ENCODE data around the gene SYF2. TPM values are rescaled to one million over a fixed set of nuclear protein-coding genes. Genes with fewer than 3 reads are reported as not detected.

The SYF2 gene
- total RNA-seq, 2 experiments from 2014 or later: 29.9 to 36.5 TPM

DNA sequence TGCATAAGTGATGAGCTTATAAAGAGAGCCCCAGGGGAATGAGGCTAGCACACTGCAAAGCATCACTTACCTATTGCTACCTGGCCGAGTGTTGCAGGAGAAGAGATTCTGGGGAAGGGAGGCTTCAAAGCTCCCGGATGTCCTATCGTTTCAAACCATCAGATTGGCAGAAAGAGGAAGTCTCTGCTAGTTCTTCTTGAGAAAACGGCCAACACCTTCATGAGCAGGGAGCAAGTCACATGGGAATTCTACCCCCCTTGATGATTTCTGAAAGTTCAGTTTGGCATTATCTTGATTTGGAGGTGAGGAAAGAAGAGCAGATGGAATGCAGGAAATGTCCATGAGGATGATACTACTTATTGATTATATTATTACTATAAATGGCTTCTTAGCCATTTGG lies 16.2 kb downstream of the SYF2 start:
- Histone ChIP-seq H4K20me1 (ENCODE audit: insufficient read depth, low read length) (no peaks in the 10 kb centered on the region), H3K4me1 (ENCODE audit: insufficient read depth, low read length, poor library complexity, severe bottlenecking) (peaks cover 11% of the 10 kb centered on the region), H3K36me3 (ENCODE audit: insufficient read depth, low read length) (peaks cover 14% of the 10 kb centered on the region; the same call in 1 of the 2 replicates), H3K9me3 (ENCODE audit: low read length) (no peaks in the 10 kb centered on the region), H2AFZ (ENCODE audit: low read length) (peak overlapping the region; percentile 86; the same call in 1 of the 2 replicates), H3K79me2 (ENCODE audit: insufficient read depth, low read depth, low read length) (no peaks in the 10 kb centered on the region), H3K4me2 (ENCODE audit: low read length) (peak overlapping the region; percentile 45), H3K9me2 (ENCODE audit: insufficient read depth, low read length) (no peaks in the 10 kb centered on the region), H3K4me3 (ENCODE audit: low read depth, low read length, poor library complexity, severe bottlenecking) (peak overlapping the region; percentile 17), H3K27ac (ENCODE audit: low read depth, low read length, poor library complexity, severe bottlenecking) (no peak overlapping the region)
- ChIA-PET POLR2A (interaction anchor here (0.9 kb wide), 1 partner anchor 17 kb away, joined by 4 read pairs; the partner anchor contains the start of gene SYF2), CTCF (ENCODE audit: unreplicated experiment) (interaction anchor here (0.6 kb wide), 1 partner anchor 10 kb away, joined by 3 read pairs; no protein-coding TSS in a partner anchor)
- intact Hi-C loops (cut with micrococcal nuclease; ENCODE audit: unreplicated experiment): no loop called here
- TF ChIP-seq EZH2phosphoT487 (IDR thresholded peaks at IDR 0.05; ENCODE audit: borderline replicate concordance, low read depth, low read length): no peak
- TF ChIP-seq, protein P1, sequence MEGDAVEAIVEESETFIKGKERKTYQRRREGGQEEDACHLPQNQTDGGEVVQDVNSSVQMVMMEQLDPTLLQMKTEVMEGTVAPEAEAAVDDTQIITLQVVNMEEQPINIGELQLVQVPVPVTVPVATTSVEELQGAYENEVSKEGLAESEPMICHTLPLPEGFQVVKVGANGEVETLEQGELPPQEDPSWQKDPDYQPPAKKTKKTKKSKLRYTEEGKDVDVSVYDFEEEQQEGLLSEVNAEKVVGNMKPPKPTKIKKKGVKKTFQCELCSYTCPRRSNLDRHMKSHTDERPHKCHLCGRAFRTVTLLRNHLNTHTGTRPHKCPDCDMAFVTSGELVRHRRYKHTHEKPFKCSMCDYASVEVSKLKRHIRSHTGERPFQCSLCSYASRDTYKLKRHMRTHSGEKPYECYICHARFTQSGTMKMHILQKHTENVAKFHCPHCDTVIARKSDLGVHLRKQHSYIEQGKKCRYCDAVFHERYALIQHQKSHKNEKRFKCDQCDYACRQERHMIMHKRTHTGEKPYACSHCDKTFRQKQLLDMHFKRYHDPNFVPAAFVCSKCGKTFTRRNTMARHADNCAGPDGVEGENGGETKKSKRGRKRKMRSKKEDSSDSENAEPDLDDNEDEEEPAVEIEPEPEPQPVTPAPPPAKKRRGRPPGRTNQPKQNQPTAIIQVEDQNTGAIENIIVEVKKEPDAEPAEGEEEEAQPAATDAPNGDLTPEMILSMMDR (conservative IDR thresholded peaks at IDR 0.05; ENCODE audit: low read length): no peak
- DNase-seq (ENCODE audit: low spot score): peak; percentile 50
- no TSS peak for BruUV-seq (replicated peaks)

DNA sequence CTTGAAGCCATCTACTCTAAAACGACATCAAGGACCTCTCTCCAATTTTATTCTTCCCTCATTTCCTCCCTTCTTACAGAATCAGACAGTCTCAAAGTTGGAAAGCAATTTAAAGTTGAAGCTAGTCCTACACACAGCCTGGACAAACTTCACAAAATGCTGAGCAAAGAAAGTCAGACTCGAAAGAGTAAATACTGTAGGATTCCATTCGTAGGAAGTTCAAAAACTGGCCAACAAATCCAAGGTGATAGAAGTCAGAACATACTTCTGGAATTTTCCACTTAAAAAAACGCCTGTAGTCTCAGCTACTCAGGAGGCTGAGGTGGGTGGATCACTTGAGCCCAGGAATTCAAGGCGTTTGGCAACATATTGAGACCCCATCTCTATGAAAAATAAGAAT lies 19.6 kb downstream of the SYF2 start:
- Histone ChIP-seq H3K4me1 (ENCODE audit: insufficient read depth, low read length, poor library complexity, severe bottlenecking) (peaks cover 11% of the 10 kb centered on the region), H3K27ac (ENCODE audit: low read depth, low read length, poor library complexity, severe bottlenecking) (no peak overlapping the region), H3K4me2 (ENCODE audit: low read length) (no peak overlapping the region), H3K9me2 (ENCODE audit: insufficient read depth, low read length) (no peaks in the 10 kb centered on the region), H3K36me3 (ENCODE audit: insufficient read depth, low read length) (no peaks in the 10 kb centered on the region), H2AFZ (ENCODE audit: low read length) (no peak overlapping the region), H3K9me3 (ENCODE audit: low read length) (no peaks in the 10 kb centered on the region), H3K79me2 (ENCODE audit: insufficient read depth, low read depth, low read length) (no peaks in the 10 kb centered on the region), H3K4me3 (ENCODE audit: low read depth, low read length, poor library complexity, severe bottlenecking) (no peak overlapping the region), H4K20me1 (ENCODE audit: insufficient read depth, low read length) (no peaks in the 10 kb centered on the region)
- no TSS peak for BruUV-seq (replicated peaks)
- POLR2A ChIA-PET: interaction anchor here (0.5 to 1.0 kb wide), 2 partner anchors 20 to 550 kb away, joined by 3 to 4 read pairs; partner anchors contain the start of gene SYF2
- CTCF ChIA-PET (ENCODE audit: unreplicated experiment): no interaction called here
- intact Hi-C loops (cut with micrococcal nuclease; ENCODE audit: unreplicated experiment): no loop called here
- DNase-seq (ENCODE audit: low spot score): no peak
- TF ChIP-seq, protein P1 (conservative IDR thresholded peaks at IDR 0.05; ENCODE audit: low read length): no peak
- no peak for TF ChIP-seq EZH2phosphoT487 (IDR thresholded peaks at IDR 0.05; ENCODE audit: borderline replicate concordance, low read depth, low read length)

DNA sequence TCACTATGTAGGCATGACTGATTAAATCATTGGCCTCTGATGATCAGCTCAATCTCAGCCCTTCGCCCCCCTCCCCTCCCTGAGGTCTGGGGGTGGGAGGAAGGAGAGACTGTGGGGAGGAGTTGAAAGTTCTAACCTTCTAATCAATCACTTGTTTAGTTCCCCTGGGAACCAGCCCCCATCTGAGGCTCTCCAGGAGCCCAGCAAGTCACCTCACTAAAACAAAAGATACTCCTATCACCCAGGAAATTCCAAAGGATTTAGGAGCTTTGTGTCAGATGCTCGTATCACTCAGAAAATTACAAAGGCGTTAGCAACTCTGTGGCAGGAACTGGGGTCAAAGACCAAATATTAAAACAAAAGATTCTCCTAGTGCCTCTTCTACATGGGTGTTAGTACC lies 21.6 kb downstream of the SYF2 start:
- TF ChIP-seq EZH2phosphoT487 (IDR thresholded peaks at IDR 0.05; ENCODE audit: borderline replicate concordance, low read depth, low read length): no peak
- TF ChIP-seq, protein P1 (conservative IDR thresholded peaks at IDR 0.05; ENCODE audit: low read length): no peak

More for the DNA sequence above, 21.6 kb downstream of the SYF2 start:
- intact Hi-C loops (cut with micrococcal nuclease; ENCODE audit: unreplicated experiment): no loop called here
- CTCF ChIA-PET (ENCODE audit: unreplicated experiment): no interaction called here
- no peak overlapping the region for H3K4me2 ChIP-seq (ENCODE audit: low read length)
- H3K4me1 ChIP-seq (ENCODE audit: insufficient read depth, low read length, poor library complexity, severe bottlenecking): peaks cover 4% of the 10 kb centered on the region
- H2AFZ ChIP-seq (ENCODE audit: low read length): no peak overlapping the region
- BruUV-seq (replicated peaks): no TSS peak
- H3K36me3 ChIP-seq (ENCODE audit: insufficient read depth, low read length): no peaks in the 10 kb centered on the region
- H3K9me2 ChIP-seq (ENCODE audit: insufficient read depth, low read length): no peaks in the 10 kb centered on the region
- H3K79me2 ChIP-seq (ENCODE audit: insufficient read depth, low read depth, low read length): no peaks in the 10 kb centered on the region
- H3K27ac ChIP-seq (ENCODE audit: low read depth, low read length, poor library complexity, severe bottlenecking): no peak overlapping the region
- no peak for DNase-seq (ENCODE audit: low spot score)
- H3K9me3 ChIP-seq (ENCODE audit: low read length): no peaks in the 10 kb centered on the region
- POLR2A ChIA-PET: no interaction called here
- H3K4me3 ChIP-seq (ENCODE audit: low read depth, low read length, poor library complexity, severe bottlenecking): no peak overlapping the region
- no peaks in the 10 kb centered on the region for H4K20me1 ChIP-seq (ENCODE audit: insufficient read depth, low read length)
